ENCODE measurements around the gene KCNC1. TPM values are rescaled to one million over a fixed set of nuclear protein-coding genes. Genes with fewer than 3 reads are reported as not detected.

The KCNC1 gene
- total and polyA plus RNA-seq, 4 donors: 0.54 TPM; not detected in 3

- 7% methylated on average over 85 of the region's 85 CpGs for WGBS
- peak overlapping the region in 1 of 3 donors; percentile 2 for H3K4me3 ChIP-seq (ENCODE audit: low read depth in 1 of 3, low read length in 3 of 3)
- TF ChIP-seq ZBTB33 (IDR thresholded peaks at IDR 0.05): no peak
- TF ChIP-seq YY1 (IDR thresholded peaks at IDR 0.05): no peak
- no peak for TF ChIP-seq SP1 (IDR thresholded peaks at IDR 0.05)
- no peak for TF ChIP-seq JUND (IDR thresholded peaks at IDR 0.05)
- TF ChIP-seq FOXA1 (IDR thresholded peaks at IDR 0.05): no peak
- TF ChIP-seq MAX (IDR thresholded peaks at IDR 0.05): no peak
- no peak for TF ChIP-seq HNF4G (IDR thresholded peaks at IDR 0.05)
- TF ChIP-seq GABPA (IDR thresholded peaks at IDR 0.05 in 1 of 2, conservative IDR thresholded peaks at IDR 0.05 in 1 of 2): no peak
- no peak for TF ChIP-seq FOXA2 (IDR thresholded peaks at IDR 0.05)
- TF ChIP-seq REST (IDR thresholded peaks at IDR 0.05): no peak
- TF ChIP-seq ATF3 (IDR thresholded peaks at IDR 0.05): no peak
- no peak for TF ChIP-seq NR2F2 (IDR thresholded peaks at IDR 0.05)
- no peak for TF ChIP-seq CTCF (IDR thresholded peaks at IDR 0.05; ENCODE audit: low read depth, low read length, missing input control)
- TF ChIP-seq HNF4A (conservative IDR thresholded peaks at IDR 0.05): no peak
- TF ChIP-seq RXRA (IDR thresholded peaks at IDR 0.05): no peak
Measured at GRCh38 chr11:17719938-17720795, 14.4 kb upstream of the KCNC1 start.

More at GRCh38 chr11:17719938-17720795, 14.4 kb upstream of the KCNC1 start:
- peaks cover 5 to 19% (median 12%) of the 10 kb centered on the region in 4 donors for H3K27me3 ChIP-seq (ENCODE audit: control insufficient read depth in 4 of 4, insufficient read depth in 4 of 4, low read length in 3 of 4)
- H3K36me3 ChIP-seq (ENCODE audit: control insufficient read depth in 4 of 4, insufficient read depth in 3 of 4, low read depth in 1 of 4, low read length in 3 of 4): peaks cover 0 to 2% (median 0%) of the 10 kb centered on the region in 4 donors
- peaks cover 9 to 24% (median 14%) of the 10 kb centered on the region in 4 donors for H3K4me1 ChIP-seq (ENCODE audit: control insufficient read depth in 4 of 4, insufficient read depth in 4 of 4, low read length in 3 of 4)
- no peak overlapping the region for H3K27ac ChIP-seq (ENCODE audit: low read depth in 1 of 2, low read length in 2 of 2)
- DNase-seq (ENCODE audit: low spot score): no peak
- H3K9ac ChIP-seq (ENCODE audit: low read depth in 1 of 2, low read length in 2 of 2): no peak overlapping the region
- H3K9me3 ChIP-seq (ENCODE audit: control insufficient read depth in 4 of 4, low read length in 3 of 4): no peaks in the 10 kb centered on the region
